Measurements from ENCODE around the gene MED13L. TPM values are rescaled to one million over a fixed set of nuclear protein-coding genes. Genes with fewer than 3 reads are reported as not detected.

The MED13L gene
- total RNA-seq, 1 experiment from 2014 or later, result 94.1 TPM

DNA sequence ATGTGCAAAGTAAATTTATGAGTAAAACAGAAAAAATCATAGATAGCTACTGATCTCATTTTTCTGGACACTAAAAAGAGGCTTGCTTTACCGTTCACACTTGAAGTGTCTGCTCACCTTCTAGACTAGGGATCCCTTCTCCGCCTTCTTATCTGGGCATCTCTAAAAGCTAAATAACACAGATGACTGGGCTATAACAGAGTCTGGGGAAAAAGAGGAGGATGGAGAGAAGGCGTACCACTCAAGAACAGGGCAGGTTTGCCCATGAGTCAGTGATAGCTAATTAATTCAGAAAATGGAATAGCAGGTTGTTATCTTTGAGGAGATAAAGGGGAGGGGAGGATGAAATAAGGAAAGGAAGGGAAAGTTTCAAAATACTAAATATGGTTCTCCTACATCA, 185.3 kb downstream of the MED13L start:
- BruUV-seq (replicated peaks), result no TSS peak
- Histone ChIP-seq H3K27ac (ENCODE audit: low read depth, low read length, poor library complexity, severe bottlenecking) (no peak overlapping the region), H3K4me3 (ENCODE audit: low read depth, low read length, poor library complexity, severe bottlenecking) (no peak overlapping the region), H3K27me3 (replicated peaks; ENCODE audit: insufficient read depth, low read depth, low read length, poor library complexity) (no peaks in the 10 kb centered on the region), H3K4me1 (ENCODE audit: insufficient read depth, low read length, poor library complexity, severe bottlenecking) (peaks cover 19% of the 10 kb centered on the region), H3K36me3 (ENCODE audit: insufficient read depth, low read length, poor library complexity, severe bottlenecking) (no peaks in the 10 kb centered on the region), H3K9me3 (ENCODE audit: low read depth, low read length, poor library complexity, severe bottlenecking) (no peaks in the 10 kb centered on the region)
- intact Hi-C loops (cut with micrococcal nuclease; ENCODE audit: unreplicated experiment), result no loop called here
- ChIA-PET POLR2A (ENCODE audit: low non-redundant PET) (no interaction called here), CTCF (no interaction called here)
- DNase-seq (ENCODE audit: low spot score), result no peak
- no peak for TF ChIP-seq EZH2 (IDR thresholded peaks at IDR 0.05; ENCODE audit: borderline replicate concordance, low read depth, low read length, poor library complexity, severe bottlenecking)
- TF ChIP-seq, protein P1, sequence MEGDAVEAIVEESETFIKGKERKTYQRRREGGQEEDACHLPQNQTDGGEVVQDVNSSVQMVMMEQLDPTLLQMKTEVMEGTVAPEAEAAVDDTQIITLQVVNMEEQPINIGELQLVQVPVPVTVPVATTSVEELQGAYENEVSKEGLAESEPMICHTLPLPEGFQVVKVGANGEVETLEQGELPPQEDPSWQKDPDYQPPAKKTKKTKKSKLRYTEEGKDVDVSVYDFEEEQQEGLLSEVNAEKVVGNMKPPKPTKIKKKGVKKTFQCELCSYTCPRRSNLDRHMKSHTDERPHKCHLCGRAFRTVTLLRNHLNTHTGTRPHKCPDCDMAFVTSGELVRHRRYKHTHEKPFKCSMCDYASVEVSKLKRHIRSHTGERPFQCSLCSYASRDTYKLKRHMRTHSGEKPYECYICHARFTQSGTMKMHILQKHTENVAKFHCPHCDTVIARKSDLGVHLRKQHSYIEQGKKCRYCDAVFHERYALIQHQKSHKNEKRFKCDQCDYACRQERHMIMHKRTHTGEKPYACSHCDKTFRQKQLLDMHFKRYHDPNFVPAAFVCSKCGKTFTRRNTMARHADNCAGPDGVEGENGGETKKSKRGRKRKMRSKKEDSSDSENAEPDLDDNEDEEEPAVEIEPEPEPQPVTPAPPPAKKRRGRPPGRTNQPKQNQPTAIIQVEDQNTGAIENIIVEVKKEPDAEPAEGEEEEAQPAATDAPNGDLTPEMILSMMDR (conservative IDR thresholded peaks at IDR 0.05; ENCODE audit: low read depth, low read length), result no peak

DNA sequence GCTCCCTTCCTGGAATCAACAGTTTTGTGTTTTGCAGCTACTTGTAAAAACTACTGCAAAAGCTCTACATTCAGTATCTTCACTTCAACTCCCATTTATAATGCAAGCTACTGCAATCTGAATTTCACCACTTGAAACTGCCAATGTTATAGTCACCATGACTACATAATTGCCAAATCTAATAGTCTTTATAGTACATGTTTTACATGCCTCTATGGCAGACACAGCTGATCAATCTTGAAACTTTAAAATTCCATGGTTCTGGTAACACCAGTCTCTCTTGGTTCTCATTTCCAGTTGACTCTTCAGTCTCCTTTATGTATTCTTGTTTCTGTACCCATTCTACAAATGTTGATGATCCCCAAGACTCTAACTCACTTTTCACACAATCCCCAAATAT, 185.9 kb downstream of the MED13L start:
- intact Hi-C loops (cut with micrococcal nuclease; ENCODE audit: unreplicated experiment), result no loop called here
- no peaks in the 10 kb centered on the region for H3K9me3 ChIP-seq (ENCODE audit: low read depth, low read length, poor library complexity, severe bottlenecking)
- no TSS peak for BruUV-seq (replicated peaks)

GRCh38 chr12:116090516-116090915, 187.0 kb downstream of the MED13L start:
- no peaks in the 10 kb centered on the region for H3K9me3 ChIP-seq (ENCODE audit: low read depth, low read length, poor library complexity, severe bottlenecking)

More for the DNA sequence above, 185.9 kb downstream of the MED13L start:
- POLR2A ChIA-PET (ENCODE audit: low non-redundant PET), result no interaction called here
- CTCF ChIA-PET, result no interaction called here
- TF ChIP-seq EZH2 (IDR thresholded peaks at IDR 0.05; ENCODE audit: borderline replicate concordance, low read depth, low read length, poor library complexity, severe bottlenecking), result no peak
- TF ChIP-seq, protein P1 (conservative IDR thresholded peaks at IDR 0.05; ENCODE audit: low read depth, low read length), result no peak
- no peak overlapping the region for H3K27ac ChIP-seq (ENCODE audit: low read depth, low read length, poor library complexity, severe bottlenecking)
- no peaks in the 10 kb centered on the region for H3K36me3 ChIP-seq (ENCODE audit: insufficient read depth, low read length, poor library complexity, severe bottlenecking)
- peaks cover 23% of the 10 kb centered on the region for H3K4me1 ChIP-seq (ENCODE audit: insufficient read depth, low read length, poor library complexity, severe bottlenecking)
- DNase-seq (ENCODE audit: low spot score), result no peak
- H3K27me3 ChIP-seq (replicated peaks; ENCODE audit: insufficient read depth, low read depth, low read length, poor library complexity), result no peaks in the 10 kb centered on the region
- H3K4me3 ChIP-seq (ENCODE audit: low read depth, low read length, poor library complexity, severe bottlenecking), result no peak overlapping the region

More at GRCh38 chr12:116090516-116090915, 187.0 kb downstream of the MED13L start:
- no peaks in the 10 kb centered on the region for H3K27me3 ChIP-seq (replicated peaks; ENCODE audit: insufficient read depth, low read depth, low read length, poor library complexity)
- CTCF ChIA-PET, result no interaction called here
- no peak overlapping the region for H3K27ac ChIP-seq (ENCODE audit: low read depth, low read length, poor library complexity, severe bottlenecking)
- no TSS peak for BruUV-seq (replicated peaks)
- intact Hi-C loops (cut with micrococcal nuclease; ENCODE audit: unreplicated experiment), result no loop called here
- no peak for DNase-seq (ENCODE audit: low spot score)
- H3K36me3 ChIP-seq (ENCODE audit: insufficient read depth, low read length, poor library complexity, severe bottlenecking), result no peaks in the 10 kb centered on the region
- TF ChIP-seq, protein P1 (conservative IDR thresholded peaks at IDR 0.05; ENCODE audit: low read depth, low read length), result no peak
- TF ChIP-seq EZH2 (IDR thresholded peaks at IDR 0.05; ENCODE audit: borderline replicate concordance, low read depth, low read length, poor library complexity, severe bottlenecking), result no peak
- H3K4me1 ChIP-seq (ENCODE audit: insufficient read depth, low read length, poor library complexity, severe bottlenecking), result peaks cover 26% of the 10 kb centered on the region
- POLR2A ChIA-PET (ENCODE audit: low non-redundant PET), result no interaction called here
- no peak overlapping the region for H3K4me3 ChIP-seq (ENCODE audit: low read depth, low read length, poor library complexity, severe bottlenecking)

Data from A673 (cell line).